Measurements from ENCODE around the gene TFAP2A. TPM values are rescaled to one million over a fixed set of nuclear protein-coding genes. Genes with fewer than 3 reads are reported as not detected.

Gene TFAP2A
- total RNA-seq, 1 donor from 2014 or later, result 59.6 TPM

GRCh38 chr6:10405513-10405900 lies 9.4 kb downstream of the TFAP2A start:
- peak overlapping the region; percentile 99 for H3K4me3 Mint-ChIP-seq (ENCODE audit: unreplicated experiment)

GRCh38 chr6:10404799-10405512 lies 9.9 kb downstream of the TFAP2A start:
- H3K36me3 Mint-ChIP-seq (ENCODE audit: unreplicated experiment), result peaks cover 57% of the 10 kb centered on the region
- peak overlapping the region; percentile 100 for H3K27ac Mint-ChIP-seq (ENCODE audit: unreplicated experiment)
- peak overlapping the region; percentile 99 for H3K4me3 Mint-ChIP-seq (ENCODE audit: unreplicated experiment)
- no peaks in the 10 kb centered on the region for H3K27me3 Mint-ChIP-seq (ENCODE audit: unreplicated experiment)
- H3K4me1 Mint-ChIP-seq (ENCODE audit: unreplicated experiment), result peaks cover 77% of the 10 kb centered on the region
- TF ChIP-seq CTCF (IDR thresholded peaks at IDR 0.05), result no peak
- DNase-seq (ENCODE audit: extremely low spot score, unreplicated experiment), result no peak
- H3K9me3 Mint-ChIP-seq (ENCODE audit: unreplicated experiment), result no peaks in the 10 kb centered on the region

More at GRCh38 chr6:10405513-10405900, 9.4 kb downstream of the TFAP2A start:
- Mint-ChIP-seq H3K4me1 (ENCODE audit: unreplicated experiment) (peaks cover 72% of the 10 kb centered on the region), H3K36me3 (ENCODE audit: unreplicated experiment) (peaks cover 59% of the 10 kb centered on the region), H3K27me3 (ENCODE audit: unreplicated experiment) (no peaks in the 10 kb centered on the region), H3K27ac (ENCODE audit: unreplicated experiment) (peak overlapping the region; percentile 100), H3K9me3 (ENCODE audit: unreplicated experiment) (no peaks in the 10 kb centered on the region)
- no peak for TF ChIP-seq CTCF (IDR thresholded peaks at IDR 0.05)
- DNase-seq (ENCODE audit: extremely low spot score, unreplicated experiment), result no peak

- Mint-ChIP-seq H3K27ac (ENCODE audit: unreplicated experiment) (peak overlapping the region; percentile 100), H3K27me3 (ENCODE audit: unreplicated experiment) (no peaks in the 10 kb centered on the region), H3K9me3 (ENCODE audit: unreplicated experiment) (no peaks in the 10 kb centered on the region), H3K4me1 (ENCODE audit: unreplicated experiment) (peaks cover 84% of the 10 kb centered on the region), H3K4me3 (ENCODE audit: unreplicated experiment) (peak overlapping the region; percentile 99), H3K36me3 (ENCODE audit: unreplicated experiment) (peaks cover 50% of the 10 kb centered on the region)
- peak; percentile 62 for TF ChIP-seq CTCF (IDR thresholded peaks at IDR 0.05)
- peak; percentile 99 for DNase-seq (ENCODE audit: extremely low spot score, unreplicated experiment)
Measured at GRCh38 chr6:10404107-10404798, 10.6 kb downstream of the TFAP2A start.

GRCh38 chr6:10403385-10404106 lies 11.3 kb downstream of the TFAP2A start:
- Mint-ChIP-seq H3K27me3 (ENCODE audit: unreplicated experiment) (no peaks in the 10 kb centered on the region), H3K9me3 (ENCODE audit: unreplicated experiment) (no peaks in the 10 kb centered on the region), H3K4me1 (ENCODE audit: unreplicated experiment) (peaks cover 90% of the 10 kb centered on the region), H3K27ac (ENCODE audit: unreplicated experiment) (peak overlapping the region; percentile 89), H3K4me3 (ENCODE audit: unreplicated experiment) (peak overlapping the region; percentile 75), H3K36me3 (ENCODE audit: unreplicated experiment) (peaks cover 51% of the 10 kb centered on the region)
- DNase-seq (ENCODE audit: extremely low spot score, unreplicated experiment), result no peak
- TF ChIP-seq CTCF (IDR thresholded peaks at IDR 0.05), result no peak
